Heart right ventricle (tissue), 16 donors: Measurements from ENCODE around the gene SUSD2. TPM values are rescaled to one million over a fixed set of nuclear protein-coding genes. Genes with fewer than 3 reads are reported as not detected.
A peak's percentile ranks its signal among the peaks of the same experiment; 100 is the strongest.

ENCODE experiments used
- ATAC-seq, 8 donors: fragments of 200-7000 bp; cut with Tn5 transposase; one replicate each; pipeline ENCODE4 v1.9.1; 2020; ENCODE audit warnings: mild to moderate bottlenecking in 8 of 8, moderate library complexity in 8 of 8, moderate number of reproducible peaks in 1 of 8
- DNase-seq, 2 donors: peaks; one replicate each; pipeline ENCODE4 v3.0.0-alpha.2; 2020
- H3K27ac ChIP-seq, 10 donors: fragments of 200-600 bp; sonication (generic) in 2 of 10; one replicate each; pipeline versions ENCODE4 v1.5.0 to v1.8.0; 2020 to 2022; ENCODE audit warnings: mild to moderate bottlenecking in 3 of 10
- H3K27me3 ChIP-seq, 7 donors: fragments of 200-600 bp; one replicate each; pipeline ENCODE4 v1.8.0; 2021 to 2022; ENCODE audit warnings: mild to moderate bottlenecking in 2 of 7
- H3K36me3 ChIP-seq, 9 donors: fragments of 200-600 bp; sonication (generic) in 1 of 9; one replicate each; pipeline versions ENCODE4 v1.5.0 to v1.8.0; 2020 to 2022; ENCODE audit warnings: mild to moderate bottlenecking in 2 of 9
- H3K4me1 ChIP-seq, 9 donors: fragments of 200-600 bp; sonication (generic) in 1 of 9; one replicate each; pipeline versions ENCODE4 v1.5.0 to v1.8.0; 2020 to 2022; ENCODE audit warnings: mild to moderate bottlenecking in 4 of 9
- H3K4me3 ChIP-seq, 10 donors: fragments of 200-600 bp; sonication (generic) in 2 of 10; one replicate each; pipeline versions ENCODE4 v1.5.0 to v1.8.0; 2020 to 2022; ENCODE audit warnings: mild to moderate bottlenecking in 7 of 10, moderate library complexity in 2 of 10
- H3K9me3 ChIP-seq, 11 donors: fragments of 200-600 bp in 10 of 11; sonication (generic) in 2 of 11; one replicate each; pipeline versions ENCODE4 v1.5.0 to v1.8.0; 2013 to 2022; ENCODE audit warnings: mild to moderate bottlenecking in 2 of 11, control low read depth in 1 of 11, moderate library complexity in 1 of 11
- CTCF ChIP-seq, 9 donors: fragments of 200-600 bp; sonication (generic) in 2 of 9; IDR thresholded peaks; one replicate each; pipeline versions ENCODE4 v1.5.0 to v1.8.0; 2021 to 2022; ENCODE audit warnings: antibody characterized with exemption in 9 of 9, mild to moderate bottlenecking in 5 of 9, moderate library complexity in 1 of 9
- WGBS, 2 donors: extraction: QIAGEN DNeasy Blood & Tissue Kit; methylation state at CpG; one replicate each; pipeline ENCODE4 v1.1.7; 2013; ENCODE audit warnings: inconsistent platforms in 1 of 2; 5-methylcytosine and 5-hydroxymethylcytosine counted together
- intact Hi-C, 10 donors: fragments of 100-400 bp; cut with DNase I; formaldehyde crosslinking; loops; one replicate each; pipeline versions ENCODE4 v1.11.1 to v1.14.2; 2022
- polyA plus RNA-seq, 2 donors: library from polyadenylated mRNA; stranded (reverse); fragments of 200-250 nt; gene quantifications; one replicate each; pipeline ENCODE4 v1.2.3, GENCODE V29; 2013
- total RNA-seq, 10 donors: library from RNA; stranded (reverse); fragmentation: NEBNext Ultra II Directional in 3 of 10; extraction: Animal tissue kit (Norgen Biotek cat#: 25700) in 3 of 10; gene quantifications; one replicate each; pipeline versions ENCODE4 v1.2.1 to v1.2.4, GENCODE V29; 2021 to 2023
- donor health status: Arrhythmogenic right ventricular cardiomyopathy.
- donor health status: ischemic (EF 13 %, LVEDD 7.1; RV severe dilation, severe dysfunction).
- donor health status: healthy with polysubstance abuse.
- donor health status: DM: no; HTN: yes; CAD: no.
- donor health status: DM: no; HTN: no; CAD: no.
- donor health status: ischemic (EF 25% LVEDD 6.9; RV normal size, moderate dysfunction).
- donor health status: ischemic (EF 25% LVEDD 5.7; RV mildly dilated, moderate dysfunction).
- donor health status: healthy.
- donor health status: DM: yes; HTN: yes; CAD: no.
- donor health status: Ischemic cardiomyopathy.
- donor health status: ischemic (EF 35%, LVEDD 5.7; RV mildly dilated, moderate dysfunction).
- donor health status: nonischemic (EF 11% LVEDD 7.7; RV severe dilation, severe dysfunction).
- donor health status: DM: yes; HTN: yes; CAD: no.
- donor health status: PGD.
- donor health status: ischemic (EF 29% LVEDD 5.4; RV normal size, mild dysfunction).
- donor health status: nonischemic (EF 23%, LVEDD 6.1; RV moderate dilation, normal function).

The SUSD2 gene
- total and polyA plus RNA-seq, 12 donors, result 0.57 to 6.7 (median 2.3) TPM

- DNase-seq (no peak), ATAC-seq (peak in 1 of 8 donors; percentile 8)
- peaks cover 2 to 56% (median 25%) of the 10 kb centered on the region in 9 donors for H3K4me1 ChIP-seq
- WGBS, 2 donors, result 45 to 47% methylated on average over 2 of the region's 2 CpGs
- no peak overlapping the region for H3K4me3 ChIP-seq
- H3K9me3 ChIP-seq, result no peaks in the 10 kb centered on the region
- intact Hi-C loops, result loop anchor here in 1 of 10 donors (5.0 kb wide), 1 partner anchor 35 kb away; no protein-coding TSS in a partner anchor
- peaks cover 0 to 64% (median 4%) of the 10 kb centered on the region in 9 donors for H3K36me3 ChIP-seq
- no peaks in the 10 kb centered on the region for H3K27me3 ChIP-seq
- H3K27ac ChIP-seq, result no peak overlapping the region
- TF ChIP-seq CTCF (IDR thresholded peaks at IDR 0.05), result no peak
These were observed 43.7 kb upstream of the SUSD2 start for GRCh38 chr22:24137595-24137994.

GRCh38 chr22:24138649-24139420, 42.5 kb upstream of the SUSD2 start:
- ATAC-seq, result no peak
- no peak overlapping the region for H3K4me3 ChIP-seq
- H3K27me3 ChIP-seq, result no peaks in the 10 kb centered on the region
- intact Hi-C loops, result loop anchor here in 1 of 10 donors (5.0 kb wide), 1 partner anchor 33 kb away; no protein-coding TSS in a partner anchor
- 60 to 75% methylated on average over 7 of the region's 7 CpGs for WGBS, 2 donors
- no peak for DNase-seq
- H3K4me1 ChIP-seq, result peaks cover 5 to 59% (median 32%) of the 10 kb centered on the region in 9 donors
- no peak for TF ChIP-seq CTCF (IDR thresholded peaks at IDR 0.05)
- no peak overlapping the region for H3K27ac ChIP-seq
- no peaks in the 10 kb centered on the region for H3K9me3 ChIP-seq
- peaks cover 0 to 55% (median 4%) of the 10 kb centered on the region in 9 donors for H3K36me3 ChIP-seq

GRCh38 chr22:24140357-24140756, 40.9 kb upstream of the SUSD2 start:
- WGBS, 2 donors, result 70 to 85% methylated on average over 3 of the region's 3 CpGs
- H3K4me1 ChIP-seq, result peaks cover 19 to 72% (median 47%) of the 10 kb centered on the region in 9 donors
- no peak overlapping the region for H3K4me3 ChIP-seq
- H3K27me3 ChIP-seq, result no peaks in the 10 kb centered on the region
- ATAC-seq (peak in 6 of 8 donors; percentile 21 to 38 (median 31)), DNase-seq (peak in 1 of 2 donors; percentile 50)
- no peaks in the 10 kb centered on the region for H3K9me3 ChIP-seq
- peaks cover 0 to 39% (median 0%) of the 10 kb centered on the region in 9 donors for H3K36me3 ChIP-seq
- TF ChIP-seq CTCF (IDR thresholded peaks at IDR 0.05), result no peak
- H3K27ac ChIP-seq, result peak overlapping the region in 5 of 10 donors; percentile 15 to 58 (median 22)
- intact Hi-C loops, result no loop called here

- peak overlapping the region in 1 of 10 donors; percentile 15 for H3K27ac ChIP-seq
- 88 to 94% methylated on average over 2 of the region's 2 CpGs for WGBS, 2 donors
- ATAC-seq (no peak), DNase-seq (no peak)
- H3K4me3 ChIP-seq, result no peak overlapping the region
- no peaks in the 10 kb centered on the region for H3K9me3 ChIP-seq
- intact Hi-C loops, result no loop called here
- H3K27me3 ChIP-seq, result no peaks in the 10 kb centered on the region
- TF ChIP-seq CTCF (IDR thresholded peaks at IDR 0.05), result no peak
- H3K4me1 ChIP-seq, result peaks cover 28 to 84% (median 59%) of the 10 kb centered on the region in 9 donors
- H3K36me3 ChIP-seq, result peaks cover 0 to 31% (median 0%) of the 10 kb centered on the region in 9 donors
These were observed 39.7 kb upstream of the SUSD2 start for GRCh38 chr22:24141586-24141985.
